Osteoblast (primary cell): ENCODE data around the gene JARID2. TPM values are rescaled to one million over a fixed set of nuclear protein-coding genes. Genes with fewer than 3 reads are reported as not detected.

Experiments
- DNase-seq: peaks from one replicate; pipeline ENCODE4 v3.0.0; 2011; ENCODE audit warnings: low spot score, mixed read lengths; ENCODE audit not compliant: insufficient read length; ENCODE audit errors: missing footprints
- H2AFZ ChIP-seq: 2 replicates; pipeline ENCODE4 v1.6.0; 2011; ENCODE audit warnings: mild to moderate bottlenecking, low read length
- H3K27ac ChIP-seq: 2 replicates; pipeline ENCODE4 v1.5.1; 2011; ENCODE audit warnings: mild to moderate bottlenecking, low read depth, low read length, moderate library complexity
- H3K27me3 ChIP-seq: 2 replicates; pipeline ENCODE4 v1.6.0; 2012; ENCODE audit warnings: mild to moderate bottlenecking, control low read depth, inconsistent platforms, low read length, moderate library complexity; ENCODE audit not compliant: insufficient read depth
- H3K36me3 ChIP-seq: 2 replicates; pipeline ENCODE4 v1.5.1; 2011; ENCODE audit warnings: mild to moderate bottlenecking, low read length, control low read depth, moderate library complexity; ENCODE audit not compliant: insufficient read depth
- H3K4me1 ChIP-seq: 2 replicates; pipeline ENCODE4 v1.5.1; 2011; ENCODE audit warnings: mild to moderate bottlenecking, low read length, control low read depth, moderate library complexity; ENCODE audit not compliant: insufficient read depth
- H3K4me2 ChIP-seq: 2 replicates; pipeline ENCODE4 v1.6.0; 2011; ENCODE audit warnings: mild to moderate bottlenecking, low read length; ENCODE audit not compliant: insufficient read depth
- H3K4me3 ChIP-seq: fragments of 200-600 bp; sonication (generic); 3 replicates; pipeline ENCODE4 v1.5.1; 2012; ENCODE audit warnings: mild to moderate bottlenecking, low read length, inconsistent platforms; ENCODE audit not compliant: insufficient read depth
- H3K79me2 ChIP-seq: 2 replicates; pipeline ENCODE4 v1.6.0; 2012; ENCODE audit warnings: mild to moderate bottlenecking, low read length, control low read depth, inconsistent platforms; ENCODE audit not compliant: insufficient read depth
- H3K9me3 ChIP-seq: 2 replicates; pipeline ENCODE4 v1.5.1; 2011; ENCODE audit warnings: low read depth, low read length, control low read depth
- H4K20me1 ChIP-seq: 2 replicates; pipeline ENCODE4 v1.6.0; 2012; ENCODE audit warnings: mild to moderate bottlenecking, low read length, control low read depth; ENCODE audit not compliant: insufficient read depth
- CTCF ChIP-seq: IDR thresholded peaks from 2 replicates; pipeline ENCODE4 v1.5.1; 2011; ENCODE audit warnings: mild to moderate bottlenecking, low read depth, low read length, moderate library complexity; ENCODE audit errors: extremely low read depth
- total RNA-seq: library from RNA; depleted of rRNA; stranded (reverse); fragments of >200 nt; gene quantifications from 2 replicates; pipeline ENCODE4 v1.2.3, GENCODE V29; 2012

JARID2 gene
- total RNA-seq, 1 donor = 10.5 TPM

GRCh38 chr6:15386110-15386755 is 140.4 kb downstream of the JARID2 start:
- Histone ChIP-seq H3K4me2 (no peak overlapping the region), H3K36me3 (no peaks in the 10 kb centered on the region), H3K4me3 (no peak overlapping the region), H3K9me3 (no peaks in the 10 kb centered on the region), H3K79me2 (peaks cover 90% of the 10 kb centered on the region), H3K27ac (no peak overlapping the region), H4K20me1 (peaks cover 52% of the 10 kb centered on the region), H3K4me1 (peaks cover 17% of the 10 kb centered on the region), H2AFZ (no peak overlapping the region), H3K27me3 (no peaks in the 10 kb centered on the region)
- TF ChIP-seq CTCF = no peak
- DNase-seq = no peak

DNA sequence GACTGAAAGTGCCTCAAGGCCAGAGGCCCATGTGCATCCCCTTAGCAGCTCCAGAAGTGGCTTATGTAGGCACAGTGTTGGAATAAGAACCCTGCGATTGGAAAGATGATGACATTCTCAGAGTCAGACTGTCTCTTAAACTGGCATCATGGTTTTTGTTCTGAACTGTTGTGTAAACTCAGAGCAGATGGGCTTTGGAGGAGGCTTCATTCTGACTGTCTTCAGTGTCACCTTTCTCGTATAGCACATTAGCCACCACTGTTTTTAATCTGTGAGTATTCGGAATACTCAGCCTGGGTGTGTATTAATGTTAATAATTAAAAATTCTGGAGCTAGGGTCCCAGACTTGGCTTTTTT is 140.9 kb downstream of the JARID2 start:
- Histone ChIP-seq H3K27me3 (no peaks in the 10 kb centered on the region), H3K4me1 (peaks cover 17% of the 10 kb centered on the region), H4K20me1 (peaks cover 54% of the 10 kb centered on the region), H3K4me2 (no peak overlapping the region), H3K4me3 (no peak overlapping the region), H3K9me3 (no peaks in the 10 kb centered on the region), H2AFZ (no peak overlapping the region), H3K27ac (no peak overlapping the region), H3K79me2 (peaks cover 88% of the 10 kb centered on the region), H3K36me3 (no peaks in the 10 kb centered on the region)
- TF ChIP-seq CTCF = no peak
- DNase-seq = no peak

DNA sequence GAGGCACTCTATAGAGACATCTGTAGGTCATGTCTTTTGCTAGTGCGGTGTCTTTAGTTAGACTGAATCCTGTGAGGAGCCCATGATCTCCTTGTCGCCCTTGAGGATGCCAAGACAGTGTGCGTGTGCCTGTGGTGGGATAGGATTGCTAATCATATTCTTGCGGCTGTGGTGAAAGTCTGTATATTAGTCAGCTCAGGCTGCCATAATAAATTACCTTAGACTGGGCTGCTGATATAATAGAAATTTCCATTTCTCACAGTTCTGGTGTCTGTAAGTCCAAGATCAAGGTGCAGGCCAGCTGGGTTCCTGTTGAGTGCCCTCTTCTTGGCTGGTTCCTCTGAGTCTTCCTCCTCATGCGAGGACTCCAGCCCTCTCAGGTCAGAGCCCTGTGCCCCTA is 141.2 kb downstream of the JARID2 start:
- Histone ChIP-seq H3K36me3 (no peaks in the 10 kb centered on the region), H2AFZ (no peak overlapping the region), H4K20me1 (peaks cover 52% of the 10 kb centered on the region), H3K27me3 (no peaks in the 10 kb centered on the region), H3K79me2 (peaks cover 88% of the 10 kb centered on the region), H3K27ac (no peak overlapping the region), H3K4me3 (no peak overlapping the region), H3K4me2 (no peak overlapping the region), H3K9me3 (no peaks in the 10 kb centered on the region), H3K4me1 (peaks cover 17% of the 10 kb centered on the region)
- no peak for DNase-seq
- no peak for TF ChIP-seq CTCF

- Histone ChIP-seq H3K36me3 (no peaks in the 10 kb centered on the region), H3K4me2 (peak overlapping the region; percentile 23), H3K27me3 (no peaks in the 10 kb centered on the region), H2AFZ (no peak overlapping the region), H3K4me3 (no peak overlapping the region), H3K9me3 (no peaks in the 10 kb centered on the region), H4K20me1 (peaks cover 43% of the 10 kb centered on the region), H3K79me2 (peaks cover 87% of the 10 kb centered on the region), H3K4me1 (peaks cover 17% of the 10 kb centered on the region), H3K27ac (peak overlapping the region; percentile 30)
- TF ChIP-seq CTCF = no peak
- no peak for DNase-seq
Observed at GRCh38 chr6:15389084-15389764, 143.4 kb downstream of the JARID2 start.
